ENCODE measurements around the gene RAVER2. TPM values are rescaled to one million over a fixed set of nuclear protein-coding genes. Genes with fewer than 3 reads are reported as not detected.

The RAVER2 gene
- total RNA-seq, 1 experiment from 2014 or later, result 12.4 TPM

- Histone ChIP-seq H3K9me2 (ENCODE audit: insufficient read depth) (no peaks in the 10 kb centered on the region), H3K4me1 (replicated peaks; ENCODE audit: insufficient read depth) (no peaks in the 10 kb centered on the region; the same call in 1 of the 2 replicates), H4K20me1 (ENCODE audit: insufficient read depth) (no peaks in the 10 kb centered on the region), H2AFZ (no peak overlapping the region), H3K36me3 (ENCODE audit: low read depth) (peaks cover 38% of the 10 kb centered on the region; the same call in 1 of the 2 replicates), H3K9me3 (ENCODE audit: insufficient read depth, low read depth) (no peaks in the 10 kb centered on the region), H3K4me3 (no peak overlapping the region), H3K27ac (no peak overlapping the region), H3F3A (ENCODE audit: insufficient read depth, low read depth) (no peaks in the 10 kb centered on the region), H3K27me3 (ENCODE audit: insufficient read depth, low read depth) (no peaks in the 10 kb centered on the region), H3K4me2 (no peak overlapping the region), H3K79me2 (ENCODE audit: low read depth) (no peaks in the 10 kb centered on the region)
- ChIA-PET POLR2A (ENCODE audit: unreplicated experiment) (no interaction called here), CTCF (no interaction called here)
- intact Hi-C loops (cut with micrococcal nuclease; ENCODE audit: unreplicated experiment), result no loop called here
- no TSS peak for BruUV-seq (replicated peaks)
- no peak for TF ChIP-seq EZH2 (IDR thresholded peaks at IDR 0.05; ENCODE audit: low read depth)
- TF ChIP-seq, protein P1, sequence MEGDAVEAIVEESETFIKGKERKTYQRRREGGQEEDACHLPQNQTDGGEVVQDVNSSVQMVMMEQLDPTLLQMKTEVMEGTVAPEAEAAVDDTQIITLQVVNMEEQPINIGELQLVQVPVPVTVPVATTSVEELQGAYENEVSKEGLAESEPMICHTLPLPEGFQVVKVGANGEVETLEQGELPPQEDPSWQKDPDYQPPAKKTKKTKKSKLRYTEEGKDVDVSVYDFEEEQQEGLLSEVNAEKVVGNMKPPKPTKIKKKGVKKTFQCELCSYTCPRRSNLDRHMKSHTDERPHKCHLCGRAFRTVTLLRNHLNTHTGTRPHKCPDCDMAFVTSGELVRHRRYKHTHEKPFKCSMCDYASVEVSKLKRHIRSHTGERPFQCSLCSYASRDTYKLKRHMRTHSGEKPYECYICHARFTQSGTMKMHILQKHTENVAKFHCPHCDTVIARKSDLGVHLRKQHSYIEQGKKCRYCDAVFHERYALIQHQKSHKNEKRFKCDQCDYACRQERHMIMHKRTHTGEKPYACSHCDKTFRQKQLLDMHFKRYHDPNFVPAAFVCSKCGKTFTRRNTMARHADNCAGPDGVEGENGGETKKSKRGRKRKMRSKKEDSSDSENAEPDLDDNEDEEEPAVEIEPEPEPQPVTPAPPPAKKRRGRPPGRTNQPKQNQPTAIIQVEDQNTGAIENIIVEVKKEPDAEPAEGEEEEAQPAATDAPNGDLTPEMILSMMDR (conservative IDR thresholded peaks at IDR 0.05), result no peak
- no peak for DNase-seq
Measured at GRCh38 chr1:64836802-64837201, 91.9 kb downstream of the RAVER2 start.

DNA sequence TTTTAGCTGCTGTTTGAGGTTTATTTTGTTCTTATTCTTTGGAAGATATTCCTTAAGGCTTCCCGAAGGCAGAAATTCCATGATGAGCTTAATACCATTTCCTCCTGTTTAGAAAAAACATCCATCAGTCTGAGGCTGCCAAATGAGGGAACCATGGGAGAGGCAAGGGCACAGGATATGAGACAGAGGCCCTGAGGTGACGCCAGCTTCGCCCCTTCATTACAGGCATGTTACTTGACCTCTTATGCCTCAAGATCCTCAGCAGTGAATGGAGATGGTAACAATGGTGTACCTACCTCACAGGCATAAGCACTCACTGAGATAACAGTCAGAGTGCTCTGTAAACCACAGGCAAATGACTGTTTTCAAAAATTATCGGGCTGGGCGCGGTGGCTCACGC lies 93.6 kb downstream of the RAVER2 start:
- H3F3A ChIP-seq (ENCODE audit: insufficient read depth, low read depth), result no peaks in the 10 kb centered on the region
- intact Hi-C loops (cut with micrococcal nuclease; ENCODE audit: unreplicated experiment), result no loop called here
- no peaks in the 10 kb centered on the region for H3K9me2 ChIP-seq (ENCODE audit: insufficient read depth)
- H3K9me3 ChIP-seq (ENCODE audit: insufficient read depth, low read depth), result no peaks in the 10 kb centered on the region
- no peak overlapping the region for H2AFZ ChIP-seq
- TF ChIP-seq EZH2 (IDR thresholded peaks at IDR 0.05; ENCODE audit: low read depth), result no peak
- TF ChIP-seq, protein P1 (conservative IDR thresholded peaks at IDR 0.05), result no peak
- H3K27me3 ChIP-seq (ENCODE audit: insufficient read depth, low read depth), result no peaks in the 10 kb centered on the region
- no peaks in the 10 kb centered on the region for H4K20me1 ChIP-seq (ENCODE audit: insufficient read depth)
- CTCF ChIA-PET, result no interaction called here
- no peaks in the 10 kb centered on the region; the same call in 1 of the 2 replicates for H3K4me1 ChIP-seq (replicated peaks; ENCODE audit: insufficient read depth)
- H3K27ac ChIP-seq, result no peak overlapping the region
- no peaks in the 10 kb centered on the region for H3K79me2 ChIP-seq (ENCODE audit: low read depth)
- POLR2A ChIA-PET (ENCODE audit: unreplicated experiment), result interaction anchor here (0.7 kb wide), 1 partner anchor 907 kb away, joined by 3 read pairs; no protein-coding TSS in a partner anchor
- no peak overlapping the region for H3K4me2 ChIP-seq
- no peak overlapping the region for H3K4me3 ChIP-seq
- H3K36me3 ChIP-seq (ENCODE audit: low read depth), result peaks cover 33% of the 10 kb centered on the region; the same call in 1 of the 2 replicates
- BruUV-seq (replicated peaks), result no TSS peak
- no peak for DNase-seq

GRCh38 chr1:64839261-64839660 lies 94.4 kb downstream of the RAVER2 start:
- H3K27me3 ChIP-seq (ENCODE audit: insufficient read depth, low read depth), result no peaks in the 10 kb centered on the region
- intact Hi-C loops (cut with micrococcal nuclease; ENCODE audit: unreplicated experiment), result no loop called here
- no peak for DNase-seq
- H3K79me2 ChIP-seq (ENCODE audit: low read depth), result no peaks in the 10 kb centered on the region
- no peaks in the 10 kb centered on the region for H3K9me3 ChIP-seq (ENCODE audit: insufficient read depth, low read depth)
- H3K4me2 ChIP-seq, result no peak overlapping the region
- CTCF ChIA-PET, result no interaction called here
- H2AFZ ChIP-seq, result no peak overlapping the region
- H4K20me1 ChIP-seq (ENCODE audit: insufficient read depth), result no peaks in the 10 kb centered on the region
- no peak overlapping the region for H3K4me3 ChIP-seq
- POLR2A ChIA-PET (ENCODE audit: unreplicated experiment), result interaction anchor here (0.5 kb wide), 1 partner anchor 44 kb away, joined by 4 read pairs; no protein-coding TSS in a partner anchor
- no peaks in the 10 kb centered on the region for H3K9me2 ChIP-seq (ENCODE audit: insufficient read depth)
- no peaks in the 10 kb centered on the region; the same call in 1 of the 2 replicates for H3K4me1 ChIP-seq (replicated peaks; ENCODE audit: insufficient read depth)
- no TSS peak for BruUV-seq (replicated peaks)
- no peaks in the 10 kb centered on the region for H3F3A ChIP-seq (ENCODE audit: insufficient read depth, low read depth)
- peaks cover 30% of the 10 kb centered on the region; the same call in 1 of the 2 replicates for H3K36me3 ChIP-seq (ENCODE audit: low read depth)
- no peak overlapping the region for H3K27ac ChIP-seq
- TF ChIP-seq, protein P1 (conservative IDR thresholded peaks at IDR 0.05), result no peak
- no peak for TF ChIP-seq EZH2 (IDR thresholded peaks at IDR 0.05; ENCODE audit: low read depth)

Measured in PC-9 (cell line).